Fibroblast of lung (primary cell): ENCODE results near the gene CDK18. TPM values are rescaled to one million over a fixed set of nuclear protein-coding genes. Genes with fewer than 3 reads are reported as not detected.
"Not testable (repeated sequence)": the region's sequence is repeated elsewhere in the genome, so short reads cannot be mapped to it uniquely, and the experiment has no call there.

Experiments used
- DNase-seq, 2 donors: peaks; one replicate each; pipeline versions ENCODE4 v3.0.0 to v3.0.0-alpha.2; 2010; ENCODE audit warnings: low read depth in 2 of 2
- H2AFZ ChIP-seq: 2 replicates; pipeline ENCODE4 v1.5.1; 2012; ENCODE audit warnings: low read length, control low read depth, inconsistent platforms
- H3K27ac ChIP-seq: 2 replicates; pipeline ENCODE4 v1.5.1; 2011; ENCODE audit warnings: low read length, control low read depth; ENCODE audit not compliant: insufficient read depth
- H3K27me3 ChIP-seq: 2 replicates; pipeline ENCODE4 v1.5.1; 2011; ENCODE audit warnings: mild to moderate bottlenecking, low read length; ENCODE audit not compliant: control insufficient read depth, insufficient read depth
- H3K36me3 ChIP-seq: 2 replicates; pipeline ENCODE4 v1.5.1; 2011; ENCODE audit warnings: low read length; ENCODE audit not compliant: control insufficient read depth, insufficient read depth
- H3K4me1 ChIP-seq: 2 replicates; pipeline ENCODE4 v1.5.1; 2011; ENCODE audit warnings: low read length; ENCODE audit not compliant: control insufficient read depth, insufficient read depth; ENCODE audit errors: extremely low read depth
- H3K4me2 ChIP-seq: 2 replicates; pipeline ENCODE4 v1.5.1; 2011; ENCODE audit warnings: low read length, control low read depth; ENCODE audit not compliant: insufficient read depth; ENCODE audit errors: extremely low read depth
- H3K4me3 ChIP-seq, 4 experiments: fragments of 200-600 bp in 1 of 4; sonication (generic) in 1 of 4; replicated peaks in 1 of 4; 2 replicates each; pipeline ENCODE4 v1.5.1; 2011 to 2016; ENCODE audit warnings: low read length in 4 of 4, low read depth in 3 of 4, mild to moderate bottlenecking in 3 of 4, control low read depth in 2 of 4, inconsistent platforms in 1 of 4, mixed read lengths in 1 of 4; ENCODE audit not compliant: insufficient read depth in 1 of 4; ENCODE audit errors: control extremely low read depth in 1 of 4
- H3K79me2 ChIP-seq: 2 replicates; pipeline ENCODE4 v1.5.1; 2012; ENCODE audit warnings: mild to moderate bottlenecking, low read length, inconsistent platforms; ENCODE audit not compliant: control insufficient read depth, insufficient read depth
- H3K9ac ChIP-seq: 2 replicates; pipeline ENCODE4 v1.5.1; 2011; ENCODE audit warnings: mild to moderate bottlenecking, low read length, control low read depth; ENCODE audit not compliant: insufficient read depth
- H3K9me3 ChIP-seq: 2 replicates; pipeline ENCODE4 v1.5.1; 2012; ENCODE audit warnings: low read depth, low read length; ENCODE audit not compliant: control insufficient read depth, insufficient read depth
- H4K20me1 ChIP-seq: 2 replicates; pipeline ENCODE4 v1.5.1; 2011; ENCODE audit warnings: low read length; ENCODE audit not compliant: control insufficient read depth, insufficient read depth; ENCODE audit errors: extremely low read depth
- EZH2 ChIP-seq: IDR thresholded peaks from 2 replicates; pipeline ENCODE4 v1.5.1; 2012; ENCODE audit warnings: low read length, control low read depth, mild to moderate bottlenecking; ENCODE audit errors: missing control alignments
- polyA plus RNA-seq, 2 donors: library from polyadenylated mRNA; depleted of rRNA in 1 of 2; stranded (reverse) in 1 of 2; unstranded in 1 of 2; fragments of >200 nt; gene quantifications; 2 replicates each; pipeline ENCODE4 v1.2.1, GENCODE V29; 2011 to 2012; ENCODE audit warnings: missing spikeins in 1 of 2
- total RNA-seq: library from RNA; depleted of rRNA; stranded (reverse); fragments of >200 nt; gene quantifications from 2 replicates; pipeline ENCODE4 v1.2.1, GENCODE V29; 2014
- TF ChIP-seq, protein P1 (sequence below), 2 donors: IDR thresholded peaks in 1 of 2; conservative IDR thresholded peaks in 1 of 2; 1 replicate in 1 of 2; 2 replicates in 1 of 2; pipeline ENCODE4 v1.5.1; 2011 to 2012; ENCODE audit warnings: low read length in 2 of 2, control low read depth in 1 of 2, inconsistent platforms in 1 of 2, low read depth in 1 of 2, mild to moderate bottlenecking in 1 of 2

The CDK18 gene
- total and polyA plus RNA-seq, 2 donors (not counting 1 experiment from before 2014, with no cell fraction given): 0.33 to 2.1 TPM

DNA sequence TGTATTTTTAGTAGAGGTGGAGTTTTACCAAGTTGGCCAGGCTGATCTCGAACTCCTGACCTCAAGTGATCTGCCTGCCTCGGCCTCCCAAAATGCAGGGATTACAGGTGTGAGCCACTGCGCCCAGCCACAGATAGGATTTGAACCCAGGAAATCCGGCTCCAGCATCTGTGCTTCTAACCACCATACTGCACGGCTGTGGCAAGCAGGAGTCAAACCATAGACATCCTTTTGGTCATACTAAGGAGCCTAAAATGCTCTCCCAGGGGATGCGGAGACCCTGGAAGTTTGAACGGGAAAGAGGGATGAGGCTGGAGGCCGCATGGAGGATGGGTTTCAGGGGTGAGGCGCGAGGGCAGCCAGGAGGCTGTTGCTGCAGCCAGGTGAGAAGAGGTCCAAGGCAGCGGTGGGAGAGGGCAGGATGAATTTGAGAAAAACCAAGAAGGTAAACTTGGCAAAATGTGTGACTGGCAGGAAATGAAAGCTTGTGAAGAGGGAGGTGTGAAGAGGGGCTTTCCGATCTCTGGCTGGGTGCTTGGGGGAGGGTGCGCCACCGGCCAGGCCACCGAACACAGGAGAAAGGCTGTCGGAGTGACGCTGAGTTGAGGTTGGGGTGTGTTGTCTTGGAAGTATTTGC lies 24.0 kb upstream of the CDK18 start:
- TF ChIP-seq, protein P1, sequence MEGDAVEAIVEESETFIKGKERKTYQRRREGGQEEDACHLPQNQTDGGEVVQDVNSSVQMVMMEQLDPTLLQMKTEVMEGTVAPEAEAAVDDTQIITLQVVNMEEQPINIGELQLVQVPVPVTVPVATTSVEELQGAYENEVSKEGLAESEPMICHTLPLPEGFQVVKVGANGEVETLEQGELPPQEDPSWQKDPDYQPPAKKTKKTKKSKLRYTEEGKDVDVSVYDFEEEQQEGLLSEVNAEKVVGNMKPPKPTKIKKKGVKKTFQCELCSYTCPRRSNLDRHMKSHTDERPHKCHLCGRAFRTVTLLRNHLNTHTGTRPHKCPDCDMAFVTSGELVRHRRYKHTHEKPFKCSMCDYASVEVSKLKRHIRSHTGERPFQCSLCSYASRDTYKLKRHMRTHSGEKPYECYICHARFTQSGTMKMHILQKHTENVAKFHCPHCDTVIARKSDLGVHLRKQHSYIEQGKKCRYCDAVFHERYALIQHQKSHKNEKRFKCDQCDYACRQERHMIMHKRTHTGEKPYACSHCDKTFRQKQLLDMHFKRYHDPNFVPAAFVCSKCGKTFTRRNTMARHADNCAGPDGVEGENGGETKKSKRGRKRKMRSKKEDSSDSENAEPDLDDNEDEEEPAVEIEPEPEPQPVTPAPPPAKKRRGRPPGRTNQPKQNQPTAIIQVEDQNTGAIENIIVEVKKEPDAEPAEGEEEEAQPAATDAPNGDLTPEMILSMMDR (conservative IDR thresholded peaks at IDR 0.05 in 1 of 2, IDR thresholded peaks at IDR 0.05 in 1 of 2; ENCODE audit: low read depth in 1 of 2, low read length in 2 of 2): no peak
- no peak for TF ChIP-seq EZH2
- H3K36me3 ChIP-seq: no peaks in the 10 kb centered on the region

DNA sequence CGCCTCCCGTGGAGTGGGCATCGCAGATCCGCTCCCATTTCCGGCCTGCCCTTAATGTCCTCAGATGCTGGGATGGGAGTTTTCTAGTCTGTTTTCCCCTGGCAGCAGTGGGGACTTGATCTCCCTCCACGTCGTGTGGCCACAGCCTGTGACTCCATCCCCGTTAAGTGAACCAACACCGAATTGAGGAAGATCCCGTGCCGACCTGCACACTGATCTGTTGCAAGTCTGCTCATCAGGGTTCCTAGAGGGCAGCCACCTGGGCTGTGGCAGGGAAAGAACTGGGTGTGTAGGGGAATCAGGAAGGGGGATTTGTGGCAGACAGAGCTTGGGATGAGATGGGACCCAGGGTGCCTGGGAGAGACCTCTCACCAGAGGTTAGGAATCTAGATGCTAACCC lies 23.3 kb upstream of the CDK18 start:
- Histone ChIP-seq H3K4me1 (no peaks in the 10 kb centered on the region), H3K27me3 (peaks cover 22% of the 10 kb centered on the region), H3K9me3 (no peaks in the 10 kb centered on the region), H3K36me3 (no peaks in the 10 kb centered on the region), H3K4me3 (no peak overlapping the region), H3K9ac (no peak overlapping the region), H2AFZ (no peak overlapping the region), H3K27ac (no peak overlapping the region), H3K4me2 (no peak overlapping the region), H4K20me1 (no peaks in the 10 kb centered on the region), H3K79me2 (no peaks in the 10 kb centered on the region)
- TF ChIP-seq, protein P1 (conservative IDR thresholded peaks at IDR 0.05 in 1 of 2, IDR thresholded peaks at IDR 0.05 in 1 of 2; ENCODE audit: low read depth in 1 of 2, low read length in 2 of 2): no peak
- TF ChIP-seq EZH2: no peak
- DNase-seq: no peak

More for the DNA sequence above, 24.0 kb upstream of the CDK18 start:
- H3K79me2 ChIP-seq: no peaks in the 10 kb centered on the region
- no peak overlapping the region for H3K27ac ChIP-seq
- no peak overlapping the region for H3K4me2 ChIP-seq
- H3K9ac ChIP-seq: no peak overlapping the region
- H3K4me3 ChIP-seq: no peak overlapping the region
- DNase-seq: no peak
- no peak overlapping the region for H2AFZ ChIP-seq
- no peaks in the 10 kb centered on the region for H3K4me1 ChIP-seq
- no peaks in the 10 kb centered on the region for H3K9me3 ChIP-seq
- H3K27me3 ChIP-seq: peaks cover 22% of the 10 kb centered on the region
- H4K20me1 ChIP-seq: no peaks in the 10 kb centered on the region

DNA sequence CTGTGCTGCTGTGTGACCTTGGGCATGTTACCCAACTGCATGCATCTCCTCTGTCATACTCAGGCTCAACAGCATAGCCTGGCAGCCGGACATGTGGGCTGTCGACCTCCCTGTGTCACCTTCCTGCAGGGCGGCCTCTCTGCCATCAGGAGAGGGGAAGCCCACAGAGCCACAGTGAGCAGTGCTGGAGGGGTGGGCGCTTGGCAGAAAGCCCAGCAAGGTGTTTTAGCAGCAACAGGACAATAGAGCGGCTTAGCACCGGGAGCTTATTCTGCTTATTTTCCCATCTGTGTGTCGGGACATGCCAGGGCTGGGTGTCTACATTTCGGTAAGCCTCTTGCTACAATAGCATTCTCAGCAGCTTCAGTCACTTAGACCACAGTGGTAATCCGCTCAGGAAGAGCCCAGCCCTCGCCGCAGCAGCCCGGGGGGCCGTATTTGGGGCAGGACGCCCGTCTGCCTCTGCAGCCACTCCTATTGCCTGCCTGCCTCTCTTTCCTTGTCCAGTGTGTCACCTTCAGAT lies 22.8 kb upstream of the CDK18 start:
- no peak overlapping the region for H3K4me2 ChIP-seq
- no peaks in the 10 kb centered on the region for H3K79me2 ChIP-seq
- no peak overlapping the region for H3K4me3 ChIP-seq
- H2AFZ ChIP-seq: no peak overlapping the region
- H3K9ac ChIP-seq: no peak overlapping the region
- TF ChIP-seq, protein P1 (conservative IDR thresholded peaks at IDR 0.05 in 1 of 2, IDR thresholded peaks at IDR 0.05 in 1 of 2; ENCODE audit: low read depth in 1 of 2, low read length in 2 of 2): no peak
- TF ChIP-seq EZH2: no peak
- no peaks in the 10 kb centered on the region for H3K36me3 ChIP-seq
- DNase-seq: no peak
- peaks cover 22% of the 10 kb centered on the region for H3K27me3 ChIP-seq
- H3K27ac ChIP-seq: no peak overlapping the region
- no peaks in the 10 kb centered on the region for H3K9me3 ChIP-seq
- H4K20me1 ChIP-seq: no peaks in the 10 kb centered on the region
- no peaks in the 10 kb centered on the region for H3K4me1 ChIP-seq

DNA sequence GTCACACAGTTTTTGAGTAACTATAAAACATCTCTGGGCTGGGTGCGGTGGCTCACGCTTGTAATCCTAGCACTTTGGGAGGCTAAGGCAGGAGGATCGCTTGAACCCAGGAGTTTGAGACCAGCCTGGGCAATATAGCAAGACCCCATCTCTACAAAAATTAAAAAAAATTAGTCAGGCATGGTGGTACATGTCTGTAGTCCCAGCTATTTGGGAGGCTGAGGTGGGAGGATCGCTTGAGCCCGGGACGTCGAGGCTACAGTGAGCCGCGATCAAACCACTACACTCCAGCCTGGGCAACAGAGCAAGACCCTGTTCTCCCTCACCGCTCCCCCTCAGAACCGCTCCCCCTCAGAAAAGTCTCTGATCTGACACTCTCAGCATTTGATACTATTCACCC lies 21.9 kb upstream of the CDK18 start:
- H3K9ac ChIP-seq, H4K20me1 ChIP-seq, H2AFZ ChIP-seq, H3K79me2 ChIP-seq, H3K4me1 ChIP-seq, H3K9me3 ChIP-seq, H3K27ac ChIP-seq, H3K4me2 ChIP-seq, DNase-seq, H3K36me3 ChIP-seq, H3K4me3 ChIP-seq: not testable (repeated sequence)
- H3K27me3 ChIP-seq: peaks cover 22% of the 10 kb centered on the region
